ENCODE data around the gene TNNT2.

TNNT2 gene

GRCh38 chr1:201334325-201335173, 42.9 kb downstream of the TNNT2 start:
- DNase-seq (ENCODE audit: low spot score) = no peak

- no peak for DNase-seq (ENCODE audit: low spot score)
Observed at GRCh38 chr1:201332616-201333335, 44.7 kb downstream of the TNNT2 start.

- DNase-seq (ENCODE audit: low spot score) = no peak
Observed at GRCh38 chr1:201332021-201332420, 45.5 kb downstream of the TNNT2 start.

GRCh38 chr1:201331166-201331565, 46.3 kb downstream of the TNNT2 start:
- DNase-seq (ENCODE audit: low spot score) = no peak

GRCh38 chr1:201330541-201330940, 46.9 kb downstream of the TNNT2 start:
- no peak for DNase-seq (ENCODE audit: low spot score)

- DNase-seq (ENCODE audit: low spot score) = peak; percentile 29
Observed at GRCh38 chr1:201329801-201330200, 47.7 kb downstream of the TNNT2 start.

GRCh38 chr1:201329286-201329685, 48.2 kb downstream of the TNNT2 start:
- peak; percentile 39 for DNase-seq (ENCODE audit: low spot score)

GRCh38 chr1:201328576-201328975, 48.9 kb downstream of the TNNT2 start:
- no peak for DNase-seq (ENCODE audit: low spot score)

- no peak for DNase-seq (ENCODE audit: low spot score)
Observed at GRCh38 chr1:201327687-201328240, 49.7 kb downstream of the TNNT2 start.

- DNase-seq (ENCODE audit: low spot score) = no peak
Observed at GRCh38 chr1:201326710-201327109, 50.8 kb downstream of the TNNT2 start.

- no peak for DNase-seq (ENCODE audit: low spot score)
Observed at GRCh38 chr1:201325678-201326060, 51.8 kb downstream of the TNNT2 start.

GRCh38 chr1:201324821-201325677, 52.4 kb downstream of the TNNT2 start:
- DNase-seq (ENCODE audit: low spot score) = no peak

- no peak for DNase-seq (ENCODE audit: low spot score)
Observed at GRCh38 chr1:201324306-201324705, 53.2 kb downstream of the TNNT2 start.

- no peak for DNase-seq (ENCODE audit: low spot score)
Observed at GRCh38 chr1:201322653-201323510, 54.6 kb downstream of the TNNT2 start.

- no peak for DNase-seq (ENCODE audit: low spot score)
Observed at GRCh38 chr1:201321826-201322390, 55.6 kb downstream of the TNNT2 start.

- no peak for DNase-seq (ENCODE audit: low spot score)
Observed at GRCh38 chr1:201320168-201320788, 57.2 kb downstream of the TNNT2 start.

- DNase-seq (ENCODE audit: low spot score) = no peak
Observed at GRCh38 chr1:201319631-201320030, 57.8 kb downstream of the TNNT2 start.

- no peak for DNase-seq (ENCODE audit: low spot score)
Observed at GRCh38 chr1:201318504-201319340, 58.8 kb downstream of the TNNT2 start.

GRCh38 chr1:201317551-201317950, 59.9 kb downstream of the TNNT2 start:
- no peak for DNase-seq (ENCODE audit: low spot score)

All from AG08396 (cell line).